GM23248 (cell line): Measurements from ENCODE around the gene MFSD6.

Experiments
- EZH2 ChIP-seq: fragments of 200-600 bp; sonication (generic); IDR thresholded peaks from 2 replicates; pipeline ENCODE4 v1.6.1; 2018; ENCODE audit warnings: antibody characterized with exemption, mild to moderate bottlenecking; ENCODE audit not compliant: insufficient read depth, poor library complexity, severe bottlenecking
- EZH2phosphoT487 ChIP-seq: fragments of 200-600 bp; sonication (generic); IDR thresholded peaks from 2 replicates; pipeline ENCODE4 v1.6.1; 2018; ENCODE audit warnings: antibody characterized with exemption, moderate library complexity, mild to moderate bottlenecking, low read depth; ENCODE audit not compliant: insufficient read depth

GRCh38 chr2:190538201-190538600 is 130.0 kb downstream of the MFSD6 start:
- no peak for TF ChIP-seq EZH2
- TF ChIP-seq EZH2phosphoT487, result no peak
